Right lobe of liver (tissue), 6 donors: Measurements from ENCODE around the gene RNASET2. TPM values are rescaled to one million over a fixed set of nuclear protein-coding genes. Genes with fewer than 3 reads are reported as not detected.

ENCODE experiments used
- ATAC-seq, 4 donors: fragments of 200-7000 bp; cut with Tn5 transposase; one replicate each; pipeline ENCODE4 v1.9.1; 2020; ENCODE audit warnings: mild to moderate bottlenecking in 4 of 4, moderate library complexity in 4 of 4
- DNase-seq, 3 donors: peaks; one replicate each; pipeline ENCODE4 v3.0.0-alpha.2; 2020
- H3K27ac ChIP-seq, 3 donors: fragments of 200-600 bp; one replicate each; pipeline ENCODE4 v1.8.0; 2022
- H3K27me3 ChIP-seq, 2 donors: fragments of 200-600 bp; one replicate each; pipeline ENCODE4 v1.8.0; 2022
- H3K36me3 ChIP-seq, 4 donors: fragments of 200-600 bp; sonication (generic) in 1 of 4; one replicate each; pipeline versions ENCODE4 v1.5.1 to v1.8.0; 2017 to 2022; ENCODE audit warnings: control low read depth in 1 of 4
- H3K4me1 ChIP-seq, 4 donors: fragments of 200-600 bp; sonication (generic) in 1 of 4; one replicate each; pipeline versions ENCODE4 v1.5.1 to v1.8.0; 2017 to 2022; ENCODE audit warnings: control low read depth in 1 of 4
- H3K4me3 ChIP-seq, 3 donors: fragments of 200-600 bp; one replicate each; pipeline ENCODE4 v1.8.0; 2022
- H3K9me3 ChIP-seq, 4 donors: fragments of 200-600 bp; sonication (generic) in 1 of 4; one replicate each; pipeline versions ENCODE4 v1.5.1 to v1.8.0; 2017 to 2022; ENCODE audit warnings: control low read depth in 1 of 4
- POLR2A ChIP-seq: fragments of 450-650 bp; IDR thresholded peaks from one replicate; pipeline ENCODE4 v1.6.1; 2017; ENCODE audit warnings: antibody characterized with exemption, mild to moderate bottlenecking
- WGBS: methylation state at CpG from one replicate; pipeline ENCODE4 v1.1.6; 2018; ENCODE audit warnings: low coverage, low lambda C conversion rate; ENCODE audit not compliant: insufficient coverage; ENCODE audit errors: missing lambda C conversion rate; 5-methylcytosine and 5-hydroxymethylcytosine counted together
- intact Hi-C, 2 donors: fragments of 100-400 bp; cut with DNase I; formaldehyde crosslinking; loops; one replicate each; pipeline versions ENCODE4 v1.11.2 to v1.14.1; 2022
- total RNA-seq, 6 experiments: library from RNA; depleted of rRNA in 2 of 6; stranded (reverse); fragments of >200 nt in 2 of 6; fragmentation: NEBNext Ultra II Directional in 3 of 6; extraction: Animal tissue kit (Norgen Biotek cat#: 25700) in 3 of 6; gene quantifications; one replicate each; pipeline versions ENCODE4 v1.1.0 to v1.2.4, GENCODE V29; 2016 to 2023
- TF ChIP-seq, protein P1 (sequence below), 4 donors: fragments of 200-600 bp in 3 of 4; fragments of 450-650 bp in 1 of 4; IDR thresholded peaks; one replicate each; pipeline versions ENCODE4 v1.5.1 to v1.8.0; 2016 to 2022; ENCODE audit warnings: antibody characterized with exemption in 4 of 4, mild to moderate bottlenecking in 2 of 4
- donor health status: DM: no; HTN: yes; CAD: no.
- donor health status: DM: no; HTN: no; CAD: no.
- donor health status: DM: no; HTN: no; CAD: no.
- donor health status: DM: no; HTN: yes; CAD: no.
- donor health status: DM: no; HTN: yes; CAD: no.

Gene RNASET2
- total RNA-seq, 6 experiments from 2014 or later, result 21.7 to 48.4 (median 30.8) TPM

DNA sequence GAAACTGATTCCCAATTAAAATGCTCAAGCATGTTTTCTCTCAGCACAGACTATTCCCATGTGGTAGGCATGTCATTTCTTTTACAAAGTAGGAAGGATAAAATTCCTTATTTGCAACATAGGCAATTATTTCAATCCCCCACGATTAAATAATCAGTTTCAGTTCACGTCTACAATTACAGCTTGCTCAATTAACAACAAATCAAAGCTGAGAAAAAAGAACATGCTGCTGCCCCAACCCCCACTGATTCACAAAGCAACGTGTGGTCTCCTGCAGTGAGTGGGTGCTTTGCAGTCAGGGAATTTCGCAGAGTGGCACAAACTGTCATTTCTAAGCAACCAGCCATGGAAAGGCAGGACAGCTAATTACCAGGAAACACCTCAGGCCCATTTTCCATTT lies 17.0 kb downstream of the RNASET2 start:
- ATAC-seq (no peak), DNase-seq (no peak)
- H3K27me3 ChIP-seq, result no peaks in the 10 kb centered on the region
- peaks cover 0 to 9% (median 0%) of the 10 kb centered on the region in 4 donors for H3K36me3 ChIP-seq
- no peaks in the 10 kb centered on the region for H3K9me3 ChIP-seq
- H3K4me3 ChIP-seq, result no peak overlapping the region
- no peaks in the 10 kb centered on the region for H3K4me1 ChIP-seq
- intact Hi-C loops, result no loop called here
- TF ChIP-seq, protein P1, sequence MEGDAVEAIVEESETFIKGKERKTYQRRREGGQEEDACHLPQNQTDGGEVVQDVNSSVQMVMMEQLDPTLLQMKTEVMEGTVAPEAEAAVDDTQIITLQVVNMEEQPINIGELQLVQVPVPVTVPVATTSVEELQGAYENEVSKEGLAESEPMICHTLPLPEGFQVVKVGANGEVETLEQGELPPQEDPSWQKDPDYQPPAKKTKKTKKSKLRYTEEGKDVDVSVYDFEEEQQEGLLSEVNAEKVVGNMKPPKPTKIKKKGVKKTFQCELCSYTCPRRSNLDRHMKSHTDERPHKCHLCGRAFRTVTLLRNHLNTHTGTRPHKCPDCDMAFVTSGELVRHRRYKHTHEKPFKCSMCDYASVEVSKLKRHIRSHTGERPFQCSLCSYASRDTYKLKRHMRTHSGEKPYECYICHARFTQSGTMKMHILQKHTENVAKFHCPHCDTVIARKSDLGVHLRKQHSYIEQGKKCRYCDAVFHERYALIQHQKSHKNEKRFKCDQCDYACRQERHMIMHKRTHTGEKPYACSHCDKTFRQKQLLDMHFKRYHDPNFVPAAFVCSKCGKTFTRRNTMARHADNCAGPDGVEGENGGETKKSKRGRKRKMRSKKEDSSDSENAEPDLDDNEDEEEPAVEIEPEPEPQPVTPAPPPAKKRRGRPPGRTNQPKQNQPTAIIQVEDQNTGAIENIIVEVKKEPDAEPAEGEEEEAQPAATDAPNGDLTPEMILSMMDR (IDR thresholded peaks at IDR 0.05), result no peak
- TF ChIP-seq POLR2A, result no peak
- WGBS, result 60% methylated on average over 4 of the region's 4 CpGs
- no peak overlapping the region for H3K27ac ChIP-seq

DNA sequence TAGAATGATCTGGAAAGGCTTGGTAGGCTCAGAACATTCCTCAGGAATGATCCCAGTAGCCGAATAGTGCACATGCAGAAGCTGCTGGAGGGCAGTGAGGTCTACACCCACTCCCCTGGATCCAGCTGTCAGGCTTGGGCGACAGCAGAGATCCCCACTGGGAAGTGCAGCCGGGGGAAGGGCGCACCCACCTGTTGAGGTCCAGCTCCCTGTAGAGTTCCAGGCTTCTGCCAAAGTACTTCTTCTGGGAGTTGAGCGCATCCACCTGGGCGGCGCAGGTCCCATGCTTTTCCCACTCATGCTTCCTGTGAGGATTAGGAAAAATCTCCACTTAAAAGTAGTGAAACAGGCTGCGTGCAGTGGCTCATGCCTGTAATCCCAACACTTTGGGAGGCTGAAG lies 17.6 kb downstream of the RNASET2 start:
- intact Hi-C loops, result no loop called here
- no CpG with 5 or more reads among the region's 8 CpGs for WGBS
- no peak for ATAC-seq

DNA sequence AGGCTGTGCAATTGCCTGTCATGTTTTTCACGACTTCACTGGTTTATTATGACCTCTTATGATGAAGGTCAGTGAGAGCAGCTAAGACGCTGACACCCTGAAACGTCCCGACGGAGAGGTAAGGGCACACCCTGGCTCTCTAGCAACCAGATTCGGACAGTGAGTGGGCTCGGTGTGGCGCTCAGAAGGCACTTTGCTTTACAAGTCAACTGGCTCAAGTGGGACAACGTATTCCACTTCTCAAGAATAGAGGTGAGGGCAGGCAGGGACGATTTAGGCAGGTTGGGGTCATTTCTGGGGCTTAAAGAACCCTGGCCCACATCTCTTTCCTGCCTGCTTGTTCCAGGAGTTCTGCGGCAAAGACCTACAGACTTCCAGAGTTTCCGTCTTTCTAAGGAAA lies 18.2 kb downstream of the RNASET2 start:
- intact Hi-C loops, result no loop called here
- 74% methylated on average over 8 of the region's 12 CpGs for WGBS
- TF ChIP-seq, protein P1 (IDR thresholded peaks at IDR 0.05), result no peak

More for the DNA sequence above, 17.6 kb downstream of the RNASET2 start:
- H3K4me1 ChIP-seq, result no peaks in the 10 kb centered on the region
- H3K4me3 ChIP-seq, result no peak overlapping the region
- TF ChIP-seq POLR2A, result no peak
- TF ChIP-seq, protein P1 (IDR thresholded peaks at IDR 0.05), result no peak
- DNase-seq, result no peak
- H3K27me3 ChIP-seq, result no peaks in the 10 kb centered on the region
- H3K27ac ChIP-seq, result no peak overlapping the region
- peaks cover 0 to 9% (median 0%) of the 10 kb centered on the region in 4 donors for H3K36me3 ChIP-seq
- H3K9me3 ChIP-seq, result no peaks in the 10 kb centered on the region

DNA sequence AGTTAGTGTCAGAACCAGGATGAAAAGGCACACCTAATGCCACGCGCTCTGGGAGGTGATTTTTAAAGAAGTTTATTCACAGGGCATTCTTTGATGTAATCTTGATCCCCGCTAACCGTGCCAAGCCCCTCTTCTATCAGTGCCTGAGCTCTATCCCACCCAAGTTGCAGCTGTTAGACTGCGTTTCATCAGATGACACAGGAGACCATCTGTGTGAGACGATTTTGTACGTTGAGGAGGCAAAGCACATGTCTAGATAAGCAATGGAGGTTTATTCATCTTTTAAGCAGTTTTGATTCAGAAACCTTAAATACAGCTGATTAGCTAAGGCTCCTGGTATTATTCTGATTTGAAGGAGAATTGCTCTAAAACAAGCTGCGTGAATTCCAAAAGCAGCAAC lies 18.6 kb downstream of the RNASET2 start:
- no peaks in the 10 kb centered on the region for H3K27me3 ChIP-seq
- TF ChIP-seq, protein P1 (IDR thresholded peaks at IDR 0.05), result no peak
- TF ChIP-seq POLR2A, result no peak
- WGBS, result 97% methylated on average over 5 of the region's 8 CpGs
- no peaks in the 10 kb centered on the region for H3K9me3 ChIP-seq
- no peak overlapping the region for H3K4me3 ChIP-seq
- peaks cover 0 to 9% (median 0%) of the 10 kb centered on the region in 4 donors for H3K36me3 ChIP-seq
- no peak for ATAC-seq
- H3K27ac ChIP-seq, result no peak overlapping the region
- no peak for DNase-seq
- H3K4me1 ChIP-seq, result no peaks in the 10 kb centered on the region
- intact Hi-C loops, result no loop called here

More for the DNA sequence above, 18.2 kb downstream of the RNASET2 start:
- ATAC-seq (no peak), DNase-seq (no peak)
- H3K27ac ChIP-seq, result no peak overlapping the region
- peaks cover 0 to 9% (median 0%) of the 10 kb centered on the region in 4 donors for H3K36me3 ChIP-seq
- H3K27me3 ChIP-seq, result no peaks in the 10 kb centered on the region
- H3K9me3 ChIP-seq, result no peaks in the 10 kb centered on the region
- H3K4me3 ChIP-seq, result no peak overlapping the region
- H3K4me1 ChIP-seq, result no peaks in the 10 kb centered on the region
